ENCODE measurements around the gene ZNF277.
"Not testable (repeated sequence)": the region's sequence is repeated elsewhere in the genome, so short reads cannot be mapped to it uniquely, and the experiment has no call there.

ZNF277 gene

DNA sequence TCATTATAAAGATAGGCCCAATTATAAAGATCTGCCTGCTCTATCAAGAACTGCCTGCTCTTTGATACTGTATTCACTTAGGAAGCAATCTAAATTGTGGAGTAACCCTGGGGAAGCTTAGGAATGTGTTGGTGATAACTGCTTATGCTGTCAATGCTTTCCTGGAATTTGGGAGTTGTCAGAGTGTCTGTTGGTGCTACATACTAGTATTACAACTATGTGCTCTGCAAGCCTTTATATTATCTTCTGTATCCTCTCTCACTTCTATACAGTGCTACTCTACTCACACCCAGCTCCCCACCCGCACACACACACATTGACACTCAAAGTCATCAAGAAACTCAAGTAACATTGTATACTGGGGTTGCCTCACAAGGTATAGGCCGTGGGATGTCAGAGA lies 6.1 kb downstream of the ZNF277 start:
- no peak for DNase-seq

DNA sequence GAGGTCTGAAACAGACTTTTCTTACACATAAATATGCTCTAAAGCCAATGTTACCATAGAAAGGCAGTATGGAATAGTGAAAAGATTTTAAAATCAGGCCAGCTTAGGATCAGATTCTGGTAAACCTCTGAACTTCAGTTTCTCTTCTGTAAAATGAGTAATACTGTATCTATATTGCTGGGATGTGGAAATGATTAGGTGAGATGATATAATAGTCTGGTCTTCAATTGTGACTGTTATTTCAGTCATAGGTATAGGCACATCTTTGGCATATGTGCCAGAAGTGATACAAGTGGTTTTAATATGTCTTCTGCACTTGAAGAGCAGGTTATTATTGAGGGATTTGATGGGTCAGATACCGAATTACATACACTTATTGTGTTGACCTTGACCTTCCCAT lies 7.2 kb downstream of the ZNF277 start:
- no peak for DNase-seq

DNA sequence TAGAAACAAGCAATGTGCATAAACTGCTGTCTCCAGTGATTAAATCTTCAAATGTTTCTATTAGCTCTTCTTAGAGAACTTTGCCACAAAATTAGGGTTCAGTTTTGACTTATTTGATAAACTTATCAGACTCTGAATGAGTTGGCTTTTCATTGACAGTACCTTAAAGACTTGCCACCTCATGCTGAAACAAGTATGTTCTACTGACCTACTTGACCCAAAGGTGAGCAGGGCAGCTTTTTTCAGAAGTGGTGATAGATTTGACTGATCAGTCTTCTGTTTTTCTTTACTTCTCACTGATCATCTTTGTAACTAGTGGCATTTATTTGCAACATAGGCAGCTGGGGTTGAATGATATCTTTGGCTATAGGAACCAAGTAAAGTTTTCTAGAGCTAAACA lies 7.8 kb downstream of the ZNF277 start:
- DNase-seq: no peak

DNA sequence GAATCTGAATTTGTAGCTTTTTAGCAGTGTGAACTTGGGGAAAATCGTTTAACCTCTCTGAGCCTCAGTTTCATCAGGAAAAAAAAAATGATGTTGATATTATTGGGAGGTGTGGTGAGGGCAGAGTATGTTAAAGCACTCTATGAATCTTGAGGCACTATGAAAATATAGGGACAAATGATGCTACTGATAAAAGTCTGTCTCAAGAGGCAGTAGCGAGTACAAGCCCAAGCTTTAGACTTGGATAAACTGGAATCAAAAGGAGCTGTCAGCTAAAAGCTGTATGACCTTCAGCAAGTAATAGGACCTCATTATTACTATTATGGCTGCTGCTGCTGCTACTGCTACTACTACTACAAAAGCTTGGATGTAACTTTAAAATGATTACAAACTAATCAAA lies 8.4 kb downstream of the ZNF277 start:
- no peak for DNase-seq

DNA sequence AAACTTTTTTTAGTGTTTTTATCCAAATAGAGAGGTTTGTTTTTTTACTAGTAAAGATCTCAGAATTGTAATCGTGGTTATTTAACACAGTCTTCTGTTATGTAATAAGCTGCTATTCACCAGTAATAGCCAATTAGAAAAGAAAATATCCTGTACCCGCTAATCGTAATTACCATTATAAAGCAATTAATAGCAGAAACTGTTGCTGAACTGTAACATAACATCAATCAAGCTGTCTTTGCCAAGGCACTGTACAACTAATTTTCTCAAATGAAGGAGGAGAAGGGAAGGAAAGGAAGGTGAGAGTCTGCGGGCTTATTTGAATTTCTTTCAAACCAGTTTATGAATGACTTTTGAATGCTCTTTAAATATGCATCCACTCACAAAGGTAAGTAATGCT lies 9.3 kb downstream of the ZNF277 start:
- DNase-seq: no peak

DNA sequence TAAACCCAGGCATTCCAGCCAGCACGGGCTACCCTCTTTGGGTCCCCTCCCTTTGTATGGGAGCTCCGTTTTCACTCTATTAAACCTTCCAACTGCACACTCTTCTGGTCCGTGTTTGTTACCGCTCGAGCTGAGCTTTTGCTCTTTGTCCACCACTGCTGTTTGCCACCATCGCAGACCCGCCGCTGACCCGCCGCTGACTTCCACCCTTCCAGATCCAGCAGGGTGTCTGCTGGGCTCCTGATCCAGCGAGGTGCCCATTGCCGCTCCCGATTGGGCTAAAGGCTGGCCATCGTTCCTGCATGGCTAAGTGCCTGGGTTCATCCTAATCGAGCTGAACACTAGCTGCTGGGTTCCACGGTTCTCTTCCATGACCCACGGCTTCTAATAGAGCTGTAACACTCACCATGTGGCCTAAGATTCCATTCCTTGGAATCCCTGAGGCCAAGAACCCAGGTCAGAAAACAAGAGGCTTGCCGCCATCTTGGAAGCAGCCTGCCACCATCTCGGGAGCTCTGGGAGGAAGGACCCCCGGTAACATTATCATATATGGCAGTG lies 14.5 kb downstream of the ZNF277 start:
- DNase-seq: no peak

DNA sequence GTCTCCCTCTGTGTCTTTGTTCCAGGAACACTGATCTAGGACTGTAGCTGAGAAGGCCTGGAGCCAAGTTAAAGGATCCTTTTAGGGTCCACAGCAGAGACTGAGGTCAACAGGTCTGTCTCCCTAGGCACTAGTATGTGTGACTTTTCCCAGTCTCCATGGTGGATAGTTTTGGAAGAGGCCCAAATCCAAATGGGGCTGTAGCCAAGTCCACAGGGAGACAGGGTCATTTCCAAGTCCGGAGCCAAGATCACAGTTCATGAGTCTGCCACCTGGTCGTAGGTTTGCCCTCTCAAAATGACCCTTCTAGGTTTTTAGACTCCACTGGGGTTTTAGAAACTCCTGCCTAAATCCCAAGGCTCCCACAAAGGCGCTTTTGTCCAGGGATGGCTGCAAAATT lies 16.8 kb downstream of the ZNF277 start:
- DNase-seq: no peak

DNA sequence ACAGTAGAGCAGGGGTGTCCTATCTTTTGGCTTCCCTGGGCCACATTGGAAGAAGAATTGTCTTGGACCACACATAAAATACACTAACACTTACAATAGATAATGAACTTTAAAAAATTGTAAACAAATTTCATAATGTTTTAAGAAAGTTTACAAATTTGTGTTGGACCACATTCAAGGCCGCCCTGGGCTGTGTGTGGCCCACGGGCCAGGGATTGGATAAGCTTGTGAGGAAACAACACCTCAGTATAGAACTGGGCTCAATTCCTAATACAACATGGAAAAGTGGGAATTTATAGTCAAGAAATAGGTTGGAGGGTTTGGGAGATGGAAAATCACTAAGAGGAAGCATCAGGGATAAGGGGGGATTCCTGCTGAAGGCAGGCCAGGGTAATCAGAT lies 17.7 kb downstream of the ZNF277 start:
- no peak for DNase-seq

DNA sequence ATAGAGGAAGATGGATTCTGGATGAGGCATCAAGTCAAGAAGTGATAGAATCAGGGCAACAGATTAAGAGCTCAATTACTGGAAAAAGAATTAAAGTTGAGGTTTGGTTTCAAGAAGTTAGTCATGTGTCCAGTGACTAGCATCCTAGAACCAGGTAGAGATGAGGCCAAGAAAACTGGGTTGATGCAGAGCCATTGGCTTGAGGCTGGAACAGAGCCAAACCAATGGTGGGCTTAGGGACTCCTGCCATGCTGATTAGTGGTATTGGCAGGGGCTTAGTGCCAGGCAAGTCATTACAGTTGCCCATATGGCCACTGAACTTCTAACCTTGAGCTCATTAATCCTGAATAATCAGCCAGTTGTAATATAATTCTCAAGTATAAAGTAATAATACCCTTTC lies 18.5 kb downstream of the ZNF277 start:
- DNase-seq: peak; percentile 90

DNA sequence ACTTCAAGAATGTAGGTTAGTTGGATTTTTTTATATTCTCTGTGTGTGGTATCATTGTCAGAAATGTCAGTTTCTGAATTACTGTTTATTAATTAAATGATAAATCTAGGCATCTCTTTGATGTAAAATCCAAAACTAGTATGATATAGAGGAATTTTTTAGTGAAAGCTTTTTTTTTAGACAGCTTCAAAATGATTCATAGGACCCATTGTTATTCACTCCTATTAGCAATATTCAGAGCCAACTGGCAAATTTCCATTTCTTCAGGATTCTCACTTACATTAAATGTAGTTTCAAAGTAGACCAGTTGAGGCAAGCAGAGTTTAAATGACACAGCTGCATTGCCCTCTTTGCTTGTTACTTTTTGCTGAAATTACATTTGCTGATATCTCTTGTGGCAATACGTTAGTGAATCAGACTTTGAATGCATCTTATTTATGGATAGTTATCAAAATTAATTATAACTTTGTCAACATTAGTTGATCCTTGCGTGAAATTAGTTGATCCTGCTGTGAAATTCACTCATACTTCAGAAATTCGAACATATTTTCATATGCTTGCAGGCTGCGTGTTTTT lies 20.3 kb downstream of the ZNF277 start:
- DNase-seq: no peak

DNA sequence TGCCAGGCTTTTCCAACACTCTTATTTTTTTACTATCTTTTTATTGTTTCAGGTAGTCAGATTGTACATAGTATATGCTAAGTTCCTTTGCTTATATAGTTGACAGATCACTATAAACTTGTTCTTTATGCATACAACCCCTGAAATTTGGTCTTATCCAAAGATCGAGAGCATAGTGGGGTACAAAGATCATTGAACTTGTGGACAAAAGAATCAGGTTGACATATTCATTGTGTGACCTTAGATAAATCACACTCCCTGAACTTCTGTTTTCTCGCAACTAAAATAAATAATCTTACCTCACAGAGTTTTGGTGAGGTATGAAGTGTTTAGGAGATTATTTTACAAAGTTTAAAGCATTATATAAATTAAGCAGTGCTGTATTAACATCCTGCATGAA lies 22.1 kb downstream of the ZNF277 start:
- no peak for DNase-seq

DNA sequence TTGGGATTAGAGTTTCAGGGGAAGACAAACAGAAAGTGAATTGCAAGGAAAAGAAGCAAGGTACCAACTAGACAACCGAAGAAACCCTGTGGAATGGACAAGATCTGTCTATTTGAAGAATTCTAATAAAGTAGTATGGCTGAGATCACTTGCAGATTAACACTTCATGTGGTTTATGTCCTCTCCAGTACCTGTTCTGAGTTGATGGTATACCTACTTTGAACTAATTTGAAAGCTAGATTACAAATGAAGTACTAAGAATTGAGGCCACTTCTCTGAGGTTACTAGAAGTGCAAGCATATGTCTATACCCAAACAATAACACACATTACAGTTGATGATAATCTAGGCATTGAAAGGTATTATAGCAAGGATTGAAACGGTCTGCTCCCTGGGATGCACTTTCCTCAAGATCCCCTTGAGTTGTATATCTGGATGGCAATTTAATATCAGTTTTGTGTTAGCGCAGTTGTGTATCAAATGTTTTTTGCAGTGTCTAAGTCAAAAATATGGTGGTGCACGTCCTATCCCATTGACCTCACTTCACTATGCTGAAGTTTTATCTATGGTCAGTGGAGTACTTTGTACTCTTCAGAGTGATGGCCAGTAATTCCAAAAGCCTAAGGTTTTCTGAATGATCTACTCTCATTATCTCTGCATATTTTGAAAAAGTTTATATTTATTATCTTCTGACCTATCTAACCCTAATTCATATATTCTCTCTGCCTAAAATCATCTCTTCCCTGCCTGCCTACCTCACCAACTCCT lies 25.9 kb downstream of the ZNF277 start:
- DNase-seq: no peak

DNA sequence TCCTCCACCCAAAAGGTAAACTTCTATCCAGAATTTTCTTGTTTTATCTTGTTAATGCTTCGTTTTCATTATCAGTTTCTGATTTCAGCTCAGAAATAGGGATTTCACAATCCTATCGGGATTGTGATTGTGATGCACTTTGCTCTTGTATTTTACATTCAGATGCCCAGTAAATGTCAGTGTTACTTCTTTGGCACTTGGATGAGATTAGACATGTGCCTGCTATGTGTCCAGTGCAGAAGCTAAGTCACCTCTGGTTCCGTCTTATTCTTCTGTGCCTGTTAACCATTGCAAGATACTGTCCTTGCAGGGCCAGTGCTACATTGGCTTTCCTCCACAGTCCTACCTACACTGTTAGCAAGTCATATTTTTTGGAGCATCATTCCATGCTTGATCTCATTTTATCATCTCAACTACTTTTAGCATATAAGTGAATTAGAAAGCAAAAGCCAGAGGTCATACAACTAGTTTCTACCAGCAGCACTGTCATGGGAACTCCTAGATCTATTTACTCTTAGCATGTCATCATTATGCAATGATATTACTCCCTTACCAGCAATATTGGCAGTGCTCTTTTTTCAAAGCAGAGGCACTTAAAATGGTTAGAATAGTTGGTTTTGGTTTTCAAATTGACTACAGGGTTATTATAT lies 26.7 kb downstream of the ZNF277 start:
- DNase-seq: no peak

DNA sequence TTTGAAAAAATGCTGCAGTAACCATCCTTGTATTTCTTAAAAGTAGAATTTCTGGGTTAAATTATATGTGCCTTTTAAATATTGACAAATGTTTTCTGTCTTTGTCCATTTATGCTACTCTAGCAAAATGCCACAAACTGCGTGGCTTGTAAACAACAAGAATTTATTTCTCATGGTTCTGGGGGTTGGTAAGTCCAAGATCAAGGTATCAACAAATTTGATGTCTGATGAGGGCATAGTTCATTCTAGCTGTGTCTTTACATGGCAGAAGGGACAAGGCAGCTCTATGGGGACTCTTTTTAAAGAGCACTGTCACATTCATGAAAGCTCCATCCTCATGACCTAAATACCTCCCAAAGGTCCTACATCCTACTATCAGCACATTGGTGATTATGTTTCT lies 27.7 kb downstream of the ZNF277 start:
- no peak for DNase-seq

DNA sequence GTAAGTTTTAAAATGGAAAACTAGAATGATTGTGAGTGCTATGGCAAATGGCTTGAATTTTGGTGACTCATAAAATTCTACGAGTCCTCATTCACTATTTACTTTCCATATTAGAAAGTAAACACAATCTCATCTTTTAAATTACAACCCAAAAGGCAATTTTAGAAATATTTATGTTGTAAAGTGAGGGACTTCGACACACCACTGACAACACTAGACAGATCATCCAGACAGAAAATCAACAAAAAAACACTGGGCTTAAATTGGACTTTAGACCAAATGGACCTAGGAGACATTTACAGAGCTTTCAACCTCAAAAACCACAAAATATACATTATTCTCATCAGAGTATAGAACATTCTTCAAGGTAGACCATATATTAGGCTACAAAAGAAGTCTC lies 30.1 kb downstream of the ZNF277 start:
- DNase-seq: no peak

DNA sequence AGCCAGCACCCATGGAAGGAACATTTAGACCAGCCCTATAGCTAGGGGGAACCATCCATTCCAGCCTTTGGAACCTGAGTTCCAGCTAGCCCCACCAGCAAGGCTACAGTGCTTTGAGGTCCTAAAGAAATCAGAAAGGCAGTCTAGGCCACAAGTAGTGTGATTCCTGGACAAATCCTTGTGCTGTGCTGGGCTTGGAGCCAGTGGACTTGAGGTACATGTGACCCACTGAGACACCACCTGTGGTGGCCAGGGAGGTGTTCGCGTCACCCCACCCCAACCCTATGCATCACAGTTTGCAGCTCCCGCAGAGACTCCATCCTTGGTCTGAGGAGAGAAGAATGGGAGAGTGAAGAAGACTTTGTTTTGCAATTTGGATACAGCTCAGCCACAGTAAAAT lies 31.8 kb downstream of the ZNF277 start:
- DNase-seq: no peak

DNA sequence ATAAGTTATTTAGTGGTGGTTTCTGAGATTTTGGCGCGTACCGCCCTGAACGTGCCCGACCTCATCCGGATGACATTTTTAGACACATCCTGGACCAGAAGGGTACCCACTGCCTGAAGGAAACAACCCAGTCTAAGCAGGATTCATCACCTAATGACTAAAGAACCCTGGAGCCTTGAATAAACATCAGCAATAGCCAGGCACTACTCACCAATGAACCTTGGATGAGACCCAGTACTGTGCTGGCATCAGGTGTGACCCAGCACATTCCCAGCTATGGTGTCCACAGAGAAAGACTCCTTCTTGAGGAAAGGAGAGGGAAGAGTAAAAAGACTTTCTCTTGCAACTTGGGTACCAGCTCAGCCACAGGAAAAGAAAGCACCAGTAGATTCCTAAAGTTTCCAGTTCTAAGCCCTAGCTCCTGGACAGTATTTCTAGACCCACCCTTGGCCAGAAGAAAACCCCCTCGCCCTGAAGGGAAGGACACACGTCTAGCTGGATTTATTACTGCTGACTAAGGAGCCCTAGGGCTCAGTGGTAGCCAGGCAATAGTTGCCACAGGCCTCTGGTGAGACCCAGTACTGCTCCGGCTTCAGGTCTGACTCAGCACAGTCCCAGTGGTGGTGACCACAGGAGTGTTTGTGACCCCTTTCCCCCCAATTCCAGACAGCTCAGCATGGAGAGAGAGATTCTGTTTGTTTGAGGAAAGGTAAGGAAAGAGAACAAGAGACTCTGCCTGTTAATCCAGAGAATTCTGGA lies 32.5 kb downstream of the ZNF277 start:
- DNase-seq: no peak

DNA sequence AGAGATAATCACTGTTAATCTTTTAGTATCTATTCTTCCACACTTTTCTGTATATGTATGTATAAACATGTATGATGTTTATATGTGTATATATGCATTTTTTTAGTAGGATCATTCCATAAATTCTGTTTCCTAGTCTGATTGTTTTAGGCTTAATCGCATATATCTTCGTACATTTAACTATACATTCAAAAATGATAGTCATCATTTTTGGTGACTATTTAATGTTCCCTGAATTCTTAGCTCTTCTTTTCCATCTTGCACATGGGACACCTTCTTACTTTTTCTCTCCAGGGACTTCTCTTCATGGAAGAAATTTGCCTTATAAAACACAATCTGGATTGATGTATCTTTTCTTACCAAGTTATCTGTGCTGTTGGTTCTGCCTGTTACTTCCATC lies 42.1 kb downstream of the ZNF277 start:
- no peak for DNase-seq

DNA sequence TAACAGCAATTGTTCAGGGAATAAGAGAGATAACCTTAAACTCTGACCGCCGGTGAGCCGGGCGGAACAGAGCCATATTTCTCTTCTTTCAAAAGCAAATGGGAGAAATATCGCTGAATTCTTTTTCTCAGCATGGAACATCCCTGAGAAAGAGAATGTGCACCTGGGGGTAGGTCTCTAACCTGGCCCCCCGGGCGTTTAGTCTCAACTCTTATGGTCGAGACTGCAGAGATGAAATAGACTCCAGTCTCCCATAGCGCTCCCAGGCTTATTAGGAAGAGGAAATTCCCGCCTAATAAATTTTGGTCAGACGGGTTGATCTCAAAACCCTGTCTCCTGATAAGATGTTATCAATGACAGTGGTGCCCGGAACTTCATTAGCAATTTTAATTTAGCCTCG lies 43.5 kb downstream of the ZNF277 start:
- not testable (repeated sequence) for DNase-seq

DNA sequence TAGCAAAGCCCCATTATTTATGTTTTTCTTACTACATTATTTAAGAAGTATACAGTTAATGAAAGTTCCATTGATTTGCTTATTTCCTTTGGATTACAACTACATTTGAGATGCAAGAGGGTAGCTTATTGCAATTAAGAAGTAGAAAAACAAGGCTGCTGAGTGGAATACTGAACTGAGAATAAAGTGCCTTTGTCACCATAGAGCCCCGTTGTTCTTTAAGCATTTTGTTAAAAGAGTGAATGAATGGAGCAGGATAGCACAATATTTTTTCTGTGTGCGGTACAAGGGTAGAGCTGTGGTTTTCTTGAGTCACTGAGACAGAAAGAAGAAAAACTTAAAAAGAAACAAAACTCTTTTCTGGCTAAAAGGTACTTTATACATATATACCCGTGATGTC lies 45.6 kb downstream of the ZNF277 start:
- DNase-seq: no peak

DNA sequence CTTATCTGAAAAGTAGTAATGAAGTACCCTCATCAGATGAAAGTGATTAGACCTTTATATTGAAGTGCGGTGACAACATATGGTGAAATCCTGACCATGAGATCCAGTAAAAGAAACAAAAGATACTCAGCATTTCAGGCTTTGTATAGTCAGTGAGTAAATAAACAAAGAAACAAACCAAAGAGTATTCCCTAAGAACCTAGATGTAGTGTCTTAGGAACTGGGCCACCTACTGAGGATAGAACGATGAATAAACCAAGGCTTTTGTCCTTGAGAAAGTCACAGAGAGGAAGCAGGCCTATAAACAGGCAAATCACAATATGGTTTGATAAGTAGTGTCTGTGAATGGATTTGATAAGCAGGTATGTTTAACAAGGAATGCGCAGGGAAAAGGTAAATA lies 46.2 kb downstream of the ZNF277 start:
- DNase-seq: no peak

DNA sequence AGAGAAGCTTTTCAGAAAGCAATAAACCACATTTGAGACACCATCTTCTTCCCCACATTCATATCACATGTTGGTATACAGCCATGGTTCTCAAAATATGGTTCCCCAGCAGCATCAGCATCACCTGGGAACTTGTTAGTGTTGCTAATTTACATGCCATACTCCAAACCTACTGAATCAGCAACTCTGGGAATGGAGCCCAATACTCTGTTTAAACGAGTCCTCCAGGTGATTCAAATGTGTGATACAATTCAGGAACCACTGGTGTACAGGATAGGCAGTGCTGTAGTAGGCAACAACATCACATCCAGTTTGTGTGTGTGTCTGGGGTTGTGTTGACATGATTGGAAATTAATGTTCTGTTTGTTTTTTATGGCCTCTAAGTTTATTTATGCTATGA lies 47.7 kb downstream of the ZNF277 start:
- DNase-seq: no peak

DNA sequence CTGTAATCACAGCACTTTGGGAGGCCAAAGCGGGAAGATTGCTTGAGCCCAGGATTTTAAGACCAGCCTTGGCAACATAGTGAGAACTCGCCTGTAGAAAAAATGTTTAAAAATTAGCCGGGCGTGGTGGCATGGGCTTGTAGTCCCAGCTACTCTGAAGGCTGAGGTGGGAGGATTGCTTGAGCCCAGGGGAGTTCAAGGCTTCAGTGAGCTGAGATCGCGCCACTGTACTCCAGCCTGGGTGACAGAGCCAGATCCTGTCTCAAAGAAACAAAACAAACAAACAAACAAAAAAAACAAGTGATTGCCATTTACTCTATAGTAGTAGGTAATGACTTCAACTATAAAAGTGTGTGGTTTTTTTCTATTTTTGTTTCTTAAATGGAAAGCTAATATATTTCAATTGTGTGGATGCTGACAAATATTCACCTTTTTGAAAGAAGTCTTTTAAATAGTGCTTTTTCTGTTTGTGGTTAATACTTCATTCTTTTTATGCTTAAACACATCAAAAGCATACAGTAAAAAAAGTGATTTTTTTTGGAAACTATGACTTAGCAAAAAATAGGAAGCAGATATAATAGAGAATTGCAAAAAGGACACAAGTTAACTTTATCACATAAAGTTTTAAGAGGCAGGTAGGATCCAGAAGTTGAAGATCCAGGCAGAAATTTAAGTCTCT lies 48.4 kb downstream of the ZNF277 start:
- no peak for DNase-seq

Data from NCI-H524 treated with DMSO at 0.1 percent for 48 hours (cell line).